ENCODE results near the gene TNFSF18.
"Not testable (repeated sequence)": the region's sequence is repeated elsewhere in the genome, so short reads cannot be mapped to it uniquely, and the experiment has no call there.

TNFSF18 gene

GRCh38 chr1:173050865-173051264, at the start of gene TNFSF18:
TNFSF18 (minus strand) TSS chr1:173050941; CDS start chr1:173050896, 45 bp downstream.
- peak; percentile 14 for DNase-seq

DNA sequence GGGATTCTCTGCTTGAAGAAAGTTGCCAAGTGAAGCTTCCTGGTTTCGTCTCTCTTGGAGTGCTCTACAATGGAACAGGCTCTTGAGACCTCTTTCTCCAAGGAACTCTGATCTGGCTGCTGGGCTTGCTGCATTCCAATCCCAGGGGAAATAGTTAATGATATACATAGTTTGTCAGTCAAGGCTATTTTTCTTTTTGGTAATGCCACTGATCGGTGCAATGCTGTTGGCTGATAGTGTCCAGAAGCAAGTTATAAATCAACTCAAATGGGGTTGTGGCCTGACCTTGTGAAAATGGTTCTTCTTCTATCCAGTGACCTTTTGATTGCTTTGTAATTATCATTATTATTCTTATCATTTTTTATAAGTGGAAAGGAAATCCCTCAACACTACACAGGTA, 48.4 kb upstream of the TNFSF18 start:
- DNase-seq = no peak

GRCh38 chr1:173098117-173098516, 47.4 kb upstream of the TNFSF18 start:
- DNase-seq = no peak

DNA sequence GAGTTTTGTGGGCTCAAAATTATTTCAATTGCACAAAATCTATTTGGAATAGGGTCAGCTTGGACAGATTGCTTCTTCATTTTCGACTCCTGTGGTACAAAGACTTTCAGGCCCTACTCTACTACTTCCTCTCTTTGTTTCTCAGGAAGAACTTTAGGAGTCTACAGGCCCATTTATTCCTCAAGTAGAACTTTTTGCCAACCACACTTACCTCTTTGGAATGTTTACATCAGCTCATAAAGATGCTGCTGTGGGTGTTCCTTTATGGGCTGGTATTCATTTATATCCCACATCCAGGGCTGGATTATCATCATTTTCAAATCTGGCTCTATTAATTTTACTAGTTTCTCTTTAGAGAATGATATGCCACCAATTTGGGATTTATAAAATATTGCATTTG, 46.3 kb upstream of the TNFSF18 start:
- no peak for DNase-seq

- DNase-seq = no peak
These were observed 44.9 kb upstream of the TNFSF18 start for GRCh38 chr1:173095632-173096031.

GRCh38 chr1:173094541-173094940, 43.8 kb upstream of the TNFSF18 start:
- DNase-seq = no peak

GRCh38 chr1:173093691-173094445, 43.1 kb upstream of the TNFSF18 start:
- DNase-seq = no peak

DNA sequence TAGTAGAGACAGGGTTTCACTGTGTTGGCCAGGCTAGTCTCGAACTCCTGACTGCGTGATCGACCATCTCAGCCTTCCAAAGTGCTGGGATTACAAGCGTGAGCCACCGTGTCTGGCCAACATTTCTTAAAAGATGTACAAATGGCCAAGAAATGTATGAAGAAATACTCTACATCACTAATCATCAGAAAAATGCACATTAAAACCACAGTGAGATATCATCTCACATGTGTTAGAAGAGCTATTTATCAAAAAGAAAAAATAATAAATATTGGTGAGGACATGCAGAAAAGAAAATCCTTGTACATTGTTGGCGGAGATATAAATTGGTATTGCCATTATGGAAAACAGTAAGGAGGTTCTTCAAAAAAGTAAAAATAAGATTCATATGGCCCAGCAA, 33.6 kb upstream of the TNFSF18 start:
- no peak for DNase-seq

GRCh38 chr1:173082913-173083312, 32.2 kb upstream of the TNFSF18 start:
- no peak for DNase-seq

GRCh38 chr1:173074217-173074616, 23.5 kb upstream of the TNFSF18 start:
- DNase-seq = not testable (repeated sequence)

- no peak for DNase-seq
These were observed 13.3 kb upstream of the TNFSF18 start for GRCh38 chr1:173064011-173064410.

DNA sequence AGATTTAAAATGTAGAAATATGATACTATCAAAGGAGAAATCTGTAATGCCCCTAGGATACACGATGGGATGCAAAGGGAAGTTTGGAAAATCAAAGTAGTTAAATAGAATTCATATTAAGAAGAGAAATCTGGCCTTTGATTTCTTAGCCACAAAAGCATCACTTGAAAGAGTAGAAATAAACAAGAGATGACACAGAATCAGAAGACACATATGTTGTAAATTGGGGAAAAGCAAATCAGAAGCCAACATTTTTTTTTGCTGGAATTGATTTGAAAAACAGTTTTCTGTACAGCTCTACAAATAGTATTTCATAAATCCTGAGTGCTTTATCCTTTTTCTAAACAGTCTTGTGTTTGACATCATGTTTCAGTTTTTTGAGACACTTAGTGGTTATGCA, 12.4 kb upstream of the TNFSF18 start:
- DNase-seq = no peak

- no peak for DNase-seq
These were observed 11.6 kb upstream of the TNFSF18 start for GRCh38 chr1:173062150-173062938.

- DNase-seq = no peak
These were observed 7.8 kb upstream of the TNFSF18 start for GRCh38 chr1:173058556-173058955.

DNA sequence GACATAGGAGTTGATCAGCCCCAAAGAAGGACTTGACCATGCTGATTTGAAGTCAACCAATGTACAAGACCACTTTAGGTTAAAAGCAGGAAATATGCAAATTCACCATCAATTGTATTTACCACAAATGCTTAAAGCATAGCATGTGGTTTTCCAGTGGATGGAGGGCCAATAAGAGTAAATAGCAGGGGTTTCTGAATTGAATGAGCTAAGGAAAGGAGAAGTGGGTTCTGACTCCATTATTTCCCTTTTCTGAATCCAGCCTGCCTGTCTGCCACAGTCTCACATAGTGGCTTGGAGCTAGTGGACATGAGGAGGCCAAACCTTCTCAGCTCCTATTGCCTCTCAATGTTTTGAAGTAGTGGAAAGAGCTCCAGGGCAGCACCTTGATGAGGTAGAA, 7.2 kb upstream of the TNFSF18 start:
- DNase-seq = no peak

DNA sequence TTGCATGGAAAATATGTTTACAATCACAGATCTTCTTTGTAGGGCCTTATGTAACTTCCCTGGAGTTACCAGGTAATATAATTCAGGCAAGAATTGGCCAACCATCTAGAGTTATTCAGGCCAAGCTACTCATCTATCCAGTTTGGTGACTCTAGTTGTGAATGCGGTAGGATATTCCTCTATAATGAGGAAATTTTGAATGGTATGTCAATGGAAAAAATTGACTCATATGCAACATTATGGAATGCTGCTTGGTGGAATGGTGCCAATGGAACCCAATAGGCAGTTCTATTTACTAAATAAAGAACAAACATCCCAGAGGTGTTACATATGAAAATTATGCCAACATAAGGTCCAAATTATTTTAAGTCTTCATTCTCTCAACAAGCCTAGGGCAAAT, 5.6 kb upstream of the TNFSF18 start:
- no peak for DNase-seq

DNA sequence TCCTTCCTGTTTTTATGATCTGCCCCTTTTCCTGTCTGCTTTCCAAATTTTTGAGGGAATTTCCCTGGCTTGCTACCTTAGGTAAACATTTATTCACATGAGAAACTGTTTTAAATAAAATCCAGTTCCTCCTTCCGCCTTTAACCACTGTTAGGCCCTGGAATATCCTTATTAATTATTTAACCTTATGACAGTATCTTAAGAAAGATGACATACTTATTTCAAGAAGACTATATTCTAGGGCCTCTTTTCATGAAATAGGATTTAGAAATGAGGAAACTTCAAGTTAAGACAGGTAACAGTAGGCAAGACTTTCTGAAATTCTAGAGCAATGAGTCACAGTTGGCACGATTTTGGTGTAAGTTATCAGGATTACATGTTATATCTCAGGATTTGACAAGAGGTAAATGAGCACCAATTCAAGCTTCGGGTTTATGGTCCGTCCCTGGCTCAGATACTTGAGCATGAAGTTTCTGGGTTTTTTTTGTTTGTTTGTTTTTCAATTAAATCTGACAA, 2.0 kb upstream of the TNFSF18 start:
- DNase-seq = no peak

GRCh38 chr1:173049322-173049633, 1.5 kb downstream of the TNFSF18 start:
- no peak for DNase-seq

GRCh38 chr1:173048621-173049321, 2.0 kb downstream of the TNFSF18 start:
- no peak for DNase-seq

DNA sequence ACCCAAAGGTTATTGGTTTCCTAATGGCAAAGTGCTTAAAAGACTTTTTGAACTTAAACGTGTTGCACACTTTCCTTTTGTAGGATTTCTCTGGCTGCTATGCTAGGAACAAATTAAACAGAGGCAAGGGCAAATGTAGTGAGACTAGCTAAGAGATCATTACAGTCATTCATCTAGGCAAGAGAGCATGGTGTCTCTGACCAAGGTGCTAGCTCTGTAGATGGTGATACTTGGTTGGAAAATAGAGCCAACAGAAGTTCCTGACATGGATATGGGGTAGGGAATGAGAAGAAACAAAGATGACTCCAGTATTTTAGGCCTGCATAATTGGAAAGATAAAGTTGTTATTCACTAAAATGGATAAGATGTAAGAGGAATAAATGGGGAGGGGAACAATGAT, 6.1 kb downstream of the TNFSF18 start:
- no peak for DNase-seq

GRCh38 chr1:173043253-173043652, 7.5 kb downstream of the TNFSF18 start:
- no peak for DNase-seq

- no peak for DNase-seq
These were observed 7.9 kb downstream of the TNFSF18 start for GRCh38 chr1:173042806-173043205.

- DNase-seq = no peak
These were observed 11.1 kb downstream of the TNFSF18 start for GRCh38 chr1:173039626-173040025.

Measured in right hindlimb (tissue), 1 donor.